ENCODE data around the gene MAD1L1. TPM values are rescaled to one million over a fixed set of nuclear protein-coding genes. Genes with fewer than 3 reads are reported as not detected.
A peak's percentile ranks its signal among the peaks of the same experiment; 100 is the strongest.

MAD1L1 gene
- total RNA-seq, 1 donor from 2014 or later: 40.9 TPM

GRCh38 chr7:2018569-2019460 lies 213.9 kb downstream of the MAD1L1 start:
- DNase-seq (ENCODE audit: low read depth): peak; percentile 71

GRCh38 chr7:2017914-2018568 lies 214.7 kb downstream of the MAD1L1 start:
- DNase-seq (ENCODE audit: low read depth): no peak

DNA sequence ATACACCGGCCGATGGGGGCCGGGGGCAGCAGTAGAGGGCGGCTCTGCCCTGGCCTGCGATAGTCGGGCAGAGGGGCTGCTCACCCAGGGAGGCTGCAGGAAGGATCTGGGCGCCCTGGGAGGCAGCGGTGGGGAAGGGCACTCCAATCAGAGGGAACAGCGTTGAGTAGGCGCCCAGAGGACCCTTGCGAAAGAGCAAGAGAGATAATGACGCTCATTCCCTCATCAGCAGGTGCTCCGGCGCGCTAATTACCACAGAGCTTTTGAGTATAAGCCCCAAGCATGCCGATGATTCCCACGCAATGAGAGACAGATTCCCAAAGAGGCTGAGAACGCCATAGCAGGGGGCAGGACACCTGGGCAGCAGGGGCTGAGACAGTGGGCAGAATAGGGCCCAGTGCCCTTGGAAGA lies 215.3 kb downstream of the MAD1L1 start:
- DNase-seq (ENCODE audit: low read depth): no peak

- DNase-seq (ENCODE audit: low read depth): no peak
These were observed 215.8 kb downstream of the MAD1L1 start for GRCh38 chr7:2016761-2017480.

- peak; percentile 54 for DNase-seq (ENCODE audit: low read depth)
These were observed 216.6 kb downstream of the MAD1L1 start for GRCh38 chr7:2016021-2016631.

GRCh38 chr7:2015251-2015871 lies 217.4 kb downstream of the MAD1L1 start:
- no peak for DNase-seq (ENCODE audit: low read depth)

DNA sequence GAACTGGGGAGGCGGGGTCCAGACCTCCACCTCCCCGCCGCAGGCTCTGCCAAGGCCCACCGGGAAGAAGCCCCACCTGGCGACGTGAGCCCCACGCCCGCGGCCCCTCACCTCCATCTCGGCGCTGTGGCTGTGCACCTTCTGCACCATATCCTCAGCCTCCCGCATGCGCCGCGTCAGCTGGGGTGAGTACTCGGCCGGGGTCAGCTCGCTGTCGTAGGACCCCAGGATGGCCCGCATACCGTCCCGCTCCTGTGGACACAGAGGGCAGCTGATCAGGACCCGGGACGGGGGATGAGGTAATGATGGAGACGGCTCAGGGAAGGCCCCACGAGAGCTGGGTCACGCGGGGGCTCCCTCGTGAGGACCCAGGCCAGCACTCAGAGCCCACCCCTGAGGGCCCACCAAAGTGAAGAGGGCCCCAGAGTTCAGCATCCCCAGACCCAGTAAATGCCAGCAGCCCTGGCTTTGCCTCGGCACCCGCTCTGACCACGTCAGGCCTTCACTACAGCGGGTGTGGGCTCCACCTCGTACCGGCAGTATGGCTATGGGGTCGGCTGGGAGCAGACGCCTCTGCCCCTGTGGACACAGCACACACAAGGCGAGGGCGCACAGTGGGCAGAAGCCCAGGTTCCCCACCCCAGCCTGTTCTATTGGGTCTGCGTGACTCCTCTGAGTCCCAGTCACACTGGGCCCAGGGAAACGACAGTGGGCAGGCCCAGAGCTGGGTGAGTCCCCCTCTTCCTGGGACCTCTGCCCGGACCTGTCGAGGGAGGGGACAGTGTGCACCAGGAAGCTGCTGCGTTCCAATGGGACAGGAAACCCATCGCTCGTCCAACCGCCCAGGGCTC lies 218.1 kb downstream of the MAD1L1 start:
- no peak for DNase-seq (ENCODE audit: low read depth)

- no peak for DNase-seq (ENCODE audit: low read depth)
These were observed 219.1 kb downstream of the MAD1L1 start for GRCh38 chr7:2013381-2014311.

- DNase-seq (ENCODE audit: low read depth): peak; percentile 86
These were observed 219.8 kb downstream of the MAD1L1 start for GRCh38 chr7:2012981-2013380.

DNA sequence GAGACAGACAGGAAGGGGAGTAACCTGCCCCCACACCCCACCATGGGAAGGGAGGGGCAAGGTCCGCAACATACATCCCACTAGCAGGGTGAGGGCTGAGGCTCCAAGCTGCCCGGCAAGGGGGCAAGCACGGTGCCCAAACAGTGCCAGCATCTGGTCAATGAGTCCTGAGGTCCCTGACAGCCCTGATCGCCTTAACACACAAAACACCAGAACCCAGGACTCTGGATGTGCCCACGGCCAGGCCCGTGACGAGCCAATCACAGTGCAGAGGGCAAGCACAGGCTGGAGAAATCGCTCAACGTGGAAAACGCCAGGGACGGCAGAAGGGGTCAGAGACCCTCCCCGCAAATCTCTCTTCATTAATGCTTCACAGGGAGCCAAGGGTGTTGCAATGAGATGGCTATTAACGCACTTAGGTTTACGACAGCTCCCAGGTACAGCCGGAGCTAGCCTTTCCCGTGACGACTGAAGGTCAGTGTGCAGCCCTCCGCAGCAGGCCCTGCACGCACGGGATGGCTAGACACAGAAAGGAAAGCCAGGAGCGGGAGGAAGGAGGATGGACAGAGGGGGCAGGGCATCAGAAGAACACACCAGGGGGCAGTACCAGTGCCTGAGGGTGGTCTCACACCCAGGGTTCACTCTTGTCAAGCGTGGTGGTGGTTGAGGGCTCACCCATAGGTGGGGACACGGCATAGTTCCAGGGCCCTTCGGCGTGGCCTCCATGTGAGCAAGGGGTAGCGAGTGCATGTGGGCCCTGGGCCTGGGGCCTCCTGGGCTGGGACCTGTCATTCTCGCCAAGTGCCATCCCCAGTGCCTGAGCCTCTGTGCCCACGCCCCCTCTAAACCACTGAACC lies 220.5 kb downstream of the MAD1L1 start:
- DNase-seq (ENCODE audit: low read depth): no peak

- DNase-seq (ENCODE audit: low read depth): no peak
These were observed 221.3 kb downstream of the MAD1L1 start for GRCh38 chr7:2011266-2012043.

GRCh38 chr7:2010551-2011265 lies 222.0 kb downstream of the MAD1L1 start:
- DNase-seq (ENCODE audit: low read depth): no peak

GRCh38 chr7:2010101-2010500 lies 222.6 kb downstream of the MAD1L1 start:
- no peak for DNase-seq (ENCODE audit: low read depth)

- peak; percentile 61 for DNase-seq (ENCODE audit: low read depth)
These were observed 223.2 kb downstream of the MAD1L1 start for GRCh38 chr7:2009541-2010001.

- no peak for DNase-seq (ENCODE audit: low read depth)
These were observed 223.7 kb downstream of the MAD1L1 start for GRCh38 chr7:2008936-2009540.
